AG08396 (cell line): ENCODE data around the gene MTRFR.
A peak's percentile ranks its signal among the peaks of the same experiment; 100 is the strongest.

Experiments used
- DNase-seq: peaks from one replicate; pipeline ENCODE4 v3.0.0; 2012; ENCODE audit warnings: low spot score, mixed read lengths

MTRFR gene

DNA sequence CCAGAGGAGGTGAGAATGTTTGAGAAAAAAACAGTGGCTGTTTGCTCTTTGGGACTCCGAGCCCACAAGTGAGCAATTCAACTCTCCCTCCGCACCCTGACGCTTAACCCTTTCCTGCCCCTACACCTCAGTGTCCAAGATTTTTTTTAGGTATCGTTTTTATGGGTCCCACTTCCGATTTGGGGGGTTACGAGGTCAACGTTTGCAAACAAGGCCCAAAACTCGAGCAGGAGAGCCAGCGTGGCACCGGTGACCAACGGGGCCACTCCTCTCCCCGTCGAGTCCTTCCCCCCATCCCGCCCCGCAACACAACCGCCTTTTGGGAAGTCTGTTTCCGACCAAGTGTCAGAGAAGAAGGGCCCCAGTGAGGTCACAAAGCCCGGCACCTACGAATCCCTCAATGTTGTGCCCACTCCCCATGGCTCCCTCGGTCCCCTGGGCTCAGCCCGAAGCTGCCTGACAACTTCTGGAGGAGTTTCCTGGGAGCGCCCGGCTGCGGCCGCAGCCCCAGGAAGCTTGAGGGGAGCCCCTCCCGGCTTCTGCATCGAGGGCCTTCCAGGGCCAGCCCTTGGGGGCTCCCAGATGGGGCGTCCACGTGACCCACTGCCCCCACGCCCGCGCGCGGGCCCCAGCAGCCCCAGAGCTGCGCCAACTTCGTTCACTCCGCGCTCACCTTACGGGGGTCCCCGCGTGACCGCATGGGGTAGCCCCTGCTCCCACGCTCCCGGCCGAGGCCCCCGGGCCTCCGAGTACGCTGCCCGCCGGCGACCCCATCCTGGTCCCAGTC lies 37.2 kb downstream of the MTRFR start:
- DNase-seq, result peak; percentile 70

DNA sequence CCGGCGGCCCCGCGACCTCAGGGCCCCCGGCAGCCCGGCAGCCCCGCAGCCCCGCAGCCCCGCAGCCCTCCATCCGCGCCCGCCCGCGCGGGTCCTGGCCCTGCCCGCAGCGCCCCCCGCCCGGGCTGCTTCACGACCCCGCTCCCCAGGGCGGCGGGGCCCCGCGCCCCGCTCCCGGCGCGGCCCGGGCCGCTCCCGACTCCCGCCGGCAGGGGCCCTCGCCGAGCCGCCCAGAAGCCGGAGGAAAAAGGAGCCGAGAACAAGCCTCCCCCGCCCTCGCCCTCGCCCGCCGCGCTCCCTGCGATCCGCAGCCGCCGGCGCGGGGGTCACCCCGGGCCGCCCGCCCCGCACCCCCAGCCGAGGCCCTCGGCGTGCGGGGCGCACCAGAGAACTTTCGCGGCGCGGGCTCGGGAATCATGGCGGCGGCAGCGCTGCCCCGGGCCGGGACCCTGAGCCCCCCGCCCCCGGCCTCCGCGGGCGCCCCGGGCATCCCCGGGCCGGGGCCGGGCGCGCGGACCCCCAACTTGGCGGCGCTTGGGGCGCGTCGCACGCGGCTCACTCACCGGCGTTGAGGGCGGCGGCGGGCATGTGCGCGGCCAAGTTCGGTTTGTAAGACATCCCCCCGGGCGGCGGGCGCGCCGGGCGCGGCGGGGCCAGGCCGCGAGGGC lies 37.9 kb downstream of the MTRFR start:
- peak; percentile 92 for DNase-seq

DNA sequence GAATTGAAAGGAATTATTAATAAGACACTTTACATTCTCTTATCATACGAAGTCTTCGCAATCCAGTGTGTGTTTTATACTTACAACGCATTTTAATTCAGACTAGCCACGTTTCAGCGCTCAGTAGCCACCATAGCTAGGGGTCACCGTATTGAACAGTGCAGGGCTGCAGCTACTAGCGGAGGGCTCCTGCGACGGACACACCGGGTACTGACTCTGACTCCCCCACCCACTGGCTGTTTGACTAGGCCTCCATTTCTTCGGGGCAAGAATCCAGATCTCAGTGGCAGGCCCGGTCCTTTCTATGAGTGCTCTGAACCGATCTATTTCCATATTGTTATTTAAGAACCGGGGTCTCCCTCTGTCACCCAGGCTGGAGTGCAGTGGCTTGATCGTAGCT lies 39.9 kb downstream of the MTRFR start:
- DNase-seq, result no peak

DNA sequence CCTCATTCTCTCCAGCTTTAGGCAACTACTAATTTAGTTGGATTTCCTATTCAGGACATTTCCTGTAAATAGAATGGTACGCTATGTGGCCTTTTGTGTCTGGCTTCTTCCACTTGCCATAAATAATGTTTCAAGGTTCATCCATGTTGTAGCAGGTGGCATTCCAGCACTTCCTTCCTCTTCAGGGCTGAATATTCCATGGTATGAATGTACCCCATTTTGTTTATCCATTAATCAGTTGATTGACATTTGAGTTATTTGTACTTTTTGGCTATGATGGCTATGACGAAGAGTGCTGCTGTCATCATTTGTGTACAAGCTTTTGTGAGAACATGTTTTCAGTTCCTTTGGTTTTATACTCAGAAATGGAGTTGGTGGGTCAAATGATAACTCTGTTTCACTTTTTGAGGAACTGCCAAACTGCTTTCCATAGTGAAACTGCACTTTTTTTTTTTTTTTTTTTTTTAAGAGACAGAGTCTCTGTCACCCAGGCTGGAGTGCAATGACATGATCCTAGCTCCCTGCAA lies 44.9 kb downstream of the MTRFR start:
- no peak for DNase-seq

DNA sequence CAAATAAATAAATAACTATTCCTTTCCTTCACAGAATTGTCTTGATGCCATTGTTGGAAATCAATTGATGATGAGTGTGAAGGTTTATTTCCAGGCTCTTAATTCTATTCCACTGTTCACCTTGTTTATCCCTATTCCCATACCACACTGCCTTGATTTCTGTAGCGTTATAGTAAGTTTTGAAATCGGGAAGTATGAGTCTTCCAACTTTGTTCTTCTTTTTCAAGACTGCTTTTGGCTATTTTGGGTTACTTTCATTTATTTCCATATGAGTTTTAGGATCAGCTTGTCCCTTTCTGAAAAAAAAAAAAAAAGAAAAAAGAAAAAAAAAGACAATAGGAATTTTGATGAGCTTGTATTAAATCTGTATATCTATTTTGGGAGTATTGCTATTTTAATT lies 47.7 kb downstream of the MTRFR start:
- DNase-seq, result no peak

DNA sequence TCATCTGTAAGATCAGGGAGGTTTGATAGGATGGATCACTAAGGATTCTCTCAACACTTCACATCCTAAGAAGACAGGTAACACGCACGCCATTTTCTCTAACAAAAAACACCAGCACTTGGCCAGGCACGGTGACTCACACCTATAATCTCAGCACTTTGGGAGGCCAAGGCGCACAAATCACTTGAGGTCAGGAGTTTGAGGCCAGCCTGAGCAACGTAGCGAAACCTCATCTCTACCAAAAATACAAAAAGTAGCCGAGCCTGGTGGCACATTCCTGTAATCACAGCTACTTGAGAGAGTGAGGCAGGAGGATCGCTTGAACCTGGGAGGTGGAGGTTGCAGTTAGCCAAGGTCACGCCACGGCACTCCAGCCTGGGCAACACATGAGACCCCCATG lies 48.9 kb downstream of the MTRFR start:
- DNase-seq, result no peak

DNA sequence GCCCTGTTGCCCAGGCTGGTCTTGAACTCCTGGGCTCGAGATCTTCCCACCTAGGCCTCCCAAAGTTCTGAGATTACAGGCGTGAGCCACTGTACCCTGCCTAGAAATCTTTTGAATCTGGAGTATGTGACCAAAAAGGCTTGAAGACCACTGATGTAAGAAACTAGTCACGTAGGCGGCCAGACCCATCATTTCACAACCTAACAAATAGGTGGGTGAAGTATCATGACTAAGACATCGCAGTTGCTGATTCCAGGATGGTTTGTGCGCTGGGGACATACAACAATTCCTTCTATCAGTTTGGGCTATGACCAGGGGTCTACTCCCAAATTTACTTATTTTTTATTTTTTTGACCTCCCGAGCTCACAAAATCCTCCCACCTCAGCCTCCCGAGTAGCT lies 50.2 kb downstream of the MTRFR start:
- no peak for DNase-seq

DNA sequence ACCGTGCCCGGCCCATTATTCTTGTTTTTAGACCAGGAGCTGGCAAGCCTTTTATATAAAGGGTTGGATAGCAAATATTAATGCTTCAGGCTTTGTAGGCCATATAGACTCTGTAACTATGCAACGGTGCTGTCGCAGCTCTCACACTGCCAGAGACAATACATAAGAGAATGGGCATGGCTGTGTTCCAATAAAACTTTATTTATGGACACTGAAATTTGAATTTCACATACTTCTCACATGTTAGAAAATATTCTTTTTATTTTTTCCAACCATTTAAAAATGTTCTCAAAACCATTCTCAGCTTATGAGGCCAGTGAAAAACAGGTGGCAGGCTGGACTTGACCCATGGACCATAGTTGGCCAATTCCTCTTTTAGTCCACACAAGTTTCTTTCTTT lies 51.4 kb downstream of the MTRFR start:
- DNase-seq, result no peak

DNA sequence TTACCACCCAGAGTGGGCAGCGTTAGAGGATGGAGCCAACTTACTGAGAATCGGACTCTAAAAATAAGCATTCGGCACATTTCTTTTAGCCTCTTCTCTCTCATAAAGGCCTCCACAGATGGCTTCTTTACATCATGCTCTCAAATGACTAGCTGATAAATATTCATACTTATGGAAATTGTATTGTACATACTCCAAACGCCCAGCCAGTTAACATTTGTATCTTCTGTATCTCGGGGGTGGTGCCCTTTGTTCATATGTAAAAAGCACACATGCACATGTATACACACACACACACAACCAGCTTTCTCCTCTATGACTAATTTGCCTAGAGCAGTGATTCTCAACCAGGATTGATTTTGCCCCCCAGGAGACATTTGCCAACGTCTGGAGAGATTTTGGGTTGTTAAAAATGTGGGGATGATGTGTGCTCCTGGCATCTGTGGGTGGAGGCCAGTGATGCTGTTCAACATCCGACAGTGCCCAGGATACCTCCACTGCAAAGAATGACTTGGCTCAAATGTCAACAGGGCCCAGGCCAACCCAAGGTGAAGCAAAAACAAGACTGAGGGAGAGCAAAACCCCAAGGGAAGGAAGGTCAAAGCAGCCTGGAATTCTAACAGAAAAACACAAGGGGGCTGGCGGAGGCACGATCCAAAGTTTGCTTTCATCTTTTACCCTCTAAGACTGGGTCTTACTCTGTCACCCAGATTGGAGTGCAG lies 53.6 kb downstream of the MTRFR start:
- no peak for DNase-seq

DNA sequence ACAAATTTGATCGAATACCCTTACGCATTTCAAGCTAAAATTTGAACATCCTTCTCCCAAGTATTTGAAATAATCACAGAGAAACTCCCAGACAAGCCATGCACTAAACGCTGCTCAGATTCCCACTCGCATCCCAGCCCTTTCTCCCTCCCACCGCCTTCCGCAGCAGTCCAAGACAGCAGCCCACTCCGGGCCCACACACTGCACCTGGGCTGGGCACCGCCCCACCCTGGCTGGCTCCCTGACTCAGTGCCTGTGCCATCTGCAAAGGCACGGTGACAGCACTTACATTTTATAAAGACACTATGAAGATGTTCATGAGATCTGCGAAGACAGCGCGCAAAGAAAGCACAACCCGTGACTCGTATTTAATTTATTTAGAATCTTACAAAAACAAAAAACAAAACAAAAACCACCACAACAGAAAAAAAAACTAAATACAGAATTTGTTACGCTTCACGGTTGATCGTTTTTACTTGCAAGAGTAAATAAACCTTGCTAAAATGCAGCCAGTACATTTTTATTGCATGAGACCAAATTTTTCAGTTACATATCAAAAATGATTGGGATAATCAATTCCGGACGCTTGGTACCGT lies 55.6 kb downstream of the MTRFR start:
- DNase-seq, result no peak

DNA sequence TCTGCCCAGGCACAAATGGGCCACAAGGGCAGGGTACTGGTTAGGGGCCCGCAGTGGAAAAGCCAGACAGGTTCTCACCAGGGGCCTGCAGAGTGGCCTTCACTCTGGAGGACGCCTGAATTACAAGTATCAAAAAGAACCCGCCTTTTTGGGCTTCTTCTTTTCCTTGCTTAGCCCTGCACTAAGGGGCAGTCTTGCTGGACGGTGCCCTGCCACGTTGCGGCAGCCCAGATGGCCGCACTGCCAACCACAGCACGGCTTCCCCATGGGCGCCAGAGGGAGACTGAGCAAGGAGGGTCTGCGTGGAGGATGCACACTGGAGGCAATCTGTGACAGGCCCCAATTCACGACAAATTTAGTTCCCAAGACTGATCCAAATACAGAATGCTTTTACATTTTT lies 56.7 kb downstream of the MTRFR start:
- no peak for DNase-seq

DNA sequence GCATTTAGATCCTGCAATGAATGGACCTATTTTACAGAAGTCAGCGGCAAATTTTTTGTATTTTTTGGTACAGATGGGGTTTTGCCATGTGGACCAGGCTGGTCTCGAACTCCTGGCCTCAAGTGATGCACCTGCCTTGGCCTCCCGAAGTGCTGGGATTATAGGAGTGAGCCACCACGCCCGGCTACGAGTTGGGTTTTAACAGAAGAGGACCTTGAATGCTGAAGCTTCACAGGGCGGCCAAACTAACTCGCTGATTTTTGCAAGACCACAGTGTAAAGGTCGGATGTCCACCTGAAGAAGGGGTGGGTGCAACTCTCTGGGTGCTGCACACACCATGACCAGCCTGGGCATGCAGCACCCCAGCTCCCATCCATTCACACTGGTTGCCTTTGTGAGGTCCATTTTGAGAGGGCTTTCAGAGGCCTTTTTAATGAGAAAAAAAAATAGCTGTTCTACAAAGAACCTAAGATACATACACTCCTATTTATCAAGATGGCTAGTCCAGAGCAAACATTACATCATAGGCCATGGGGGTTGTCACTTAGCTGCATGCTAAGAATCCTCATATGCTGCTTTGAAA lies 60.0 kb downstream of the MTRFR start:
- DNase-seq, result no peak

DNA sequence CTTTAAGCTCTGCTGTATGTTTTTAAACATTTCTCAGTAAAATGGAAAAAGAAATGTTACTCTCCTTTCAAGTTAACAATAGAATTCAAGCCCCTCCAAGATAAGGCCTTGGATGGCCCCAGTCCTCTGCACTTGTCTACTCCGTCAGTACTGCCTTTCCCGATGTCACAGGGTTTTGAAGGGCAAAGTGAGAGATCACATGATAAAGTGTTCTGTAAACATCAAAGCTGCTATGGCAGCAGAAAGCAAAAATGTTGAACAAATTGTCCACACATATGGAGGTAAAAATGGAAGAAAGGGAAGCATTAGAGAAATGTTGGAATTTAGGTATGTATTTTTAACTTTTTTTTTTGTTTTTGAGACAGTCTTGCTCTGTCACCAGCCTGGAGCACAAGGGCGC lies 71.9 kb downstream of the MTRFR start:
- no peak for DNase-seq

DNA sequence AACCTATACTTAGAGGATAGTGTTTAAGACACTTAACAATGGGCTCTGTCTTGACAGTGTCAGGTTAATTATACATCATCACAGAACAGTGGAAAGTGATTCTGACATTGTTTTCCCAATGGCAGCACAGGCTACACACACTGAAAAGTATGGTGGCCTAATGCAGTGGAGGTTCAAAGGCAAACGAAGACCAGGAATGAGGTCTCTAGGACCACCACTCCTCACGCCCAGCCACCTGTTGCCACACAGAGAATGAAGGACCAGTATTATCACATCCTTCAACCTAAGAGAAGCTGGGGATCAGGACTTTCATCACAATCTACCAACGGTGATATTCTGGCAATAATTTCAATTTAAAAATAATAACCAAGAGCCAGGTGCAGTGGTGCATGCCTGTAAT lies 73.0 kb downstream of the MTRFR start:
- no peak for DNase-seq
